LNCAP (cell line): ENCODE results near the gene FLT3.

Experiments used
- TF ChIP-seq, protein P1 (sequence below): fragments of 450-650 bp; IDR thresholded peaks from 2 replicates; pipeline ENCODE4 v1.5.1; 2017; ENCODE audit warnings: mild to moderate bottlenecking

The FLT3 gene

DNA sequence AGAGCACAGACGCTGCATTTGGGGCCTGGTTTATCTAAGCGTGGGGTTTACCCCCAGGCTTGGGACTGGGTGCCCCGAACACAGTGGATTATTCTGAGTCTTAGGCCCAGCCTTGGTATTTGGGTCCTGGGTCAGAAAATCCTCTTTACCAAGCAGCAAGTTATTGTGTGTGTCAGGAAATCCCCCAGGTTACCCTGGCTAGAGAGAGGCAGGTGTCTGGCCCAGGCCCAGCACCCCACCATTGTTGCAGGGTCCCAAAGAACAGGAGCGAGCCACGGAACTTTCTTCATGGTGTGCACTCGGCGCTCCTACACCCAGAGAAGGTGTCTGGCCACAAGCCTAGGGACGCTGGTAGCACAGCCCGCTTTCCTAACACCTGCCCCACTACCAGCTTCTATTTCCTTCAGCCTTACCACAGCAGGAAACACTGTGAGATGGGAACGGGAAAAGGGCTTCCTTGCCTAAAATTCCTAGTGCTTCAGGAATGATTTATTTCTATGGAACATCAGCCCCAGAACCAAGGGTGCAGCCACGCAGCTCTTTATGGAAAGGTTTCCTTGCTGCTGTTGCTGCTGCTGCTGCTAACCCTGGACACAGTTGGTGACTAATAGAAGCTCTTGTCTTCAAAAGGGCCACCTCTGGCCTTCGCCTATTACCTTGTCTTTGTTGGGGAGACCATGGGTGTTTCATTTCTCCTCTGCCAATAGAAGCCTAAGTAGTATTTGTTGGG, 123.8 kb downstream of the FLT3 start:
- TF ChIP-seq, protein P1, sequence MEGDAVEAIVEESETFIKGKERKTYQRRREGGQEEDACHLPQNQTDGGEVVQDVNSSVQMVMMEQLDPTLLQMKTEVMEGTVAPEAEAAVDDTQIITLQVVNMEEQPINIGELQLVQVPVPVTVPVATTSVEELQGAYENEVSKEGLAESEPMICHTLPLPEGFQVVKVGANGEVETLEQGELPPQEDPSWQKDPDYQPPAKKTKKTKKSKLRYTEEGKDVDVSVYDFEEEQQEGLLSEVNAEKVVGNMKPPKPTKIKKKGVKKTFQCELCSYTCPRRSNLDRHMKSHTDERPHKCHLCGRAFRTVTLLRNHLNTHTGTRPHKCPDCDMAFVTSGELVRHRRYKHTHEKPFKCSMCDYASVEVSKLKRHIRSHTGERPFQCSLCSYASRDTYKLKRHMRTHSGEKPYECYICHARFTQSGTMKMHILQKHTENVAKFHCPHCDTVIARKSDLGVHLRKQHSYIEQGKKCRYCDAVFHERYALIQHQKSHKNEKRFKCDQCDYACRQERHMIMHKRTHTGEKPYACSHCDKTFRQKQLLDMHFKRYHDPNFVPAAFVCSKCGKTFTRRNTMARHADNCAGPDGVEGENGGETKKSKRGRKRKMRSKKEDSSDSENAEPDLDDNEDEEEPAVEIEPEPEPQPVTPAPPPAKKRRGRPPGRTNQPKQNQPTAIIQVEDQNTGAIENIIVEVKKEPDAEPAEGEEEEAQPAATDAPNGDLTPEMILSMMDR: no peak

DNA sequence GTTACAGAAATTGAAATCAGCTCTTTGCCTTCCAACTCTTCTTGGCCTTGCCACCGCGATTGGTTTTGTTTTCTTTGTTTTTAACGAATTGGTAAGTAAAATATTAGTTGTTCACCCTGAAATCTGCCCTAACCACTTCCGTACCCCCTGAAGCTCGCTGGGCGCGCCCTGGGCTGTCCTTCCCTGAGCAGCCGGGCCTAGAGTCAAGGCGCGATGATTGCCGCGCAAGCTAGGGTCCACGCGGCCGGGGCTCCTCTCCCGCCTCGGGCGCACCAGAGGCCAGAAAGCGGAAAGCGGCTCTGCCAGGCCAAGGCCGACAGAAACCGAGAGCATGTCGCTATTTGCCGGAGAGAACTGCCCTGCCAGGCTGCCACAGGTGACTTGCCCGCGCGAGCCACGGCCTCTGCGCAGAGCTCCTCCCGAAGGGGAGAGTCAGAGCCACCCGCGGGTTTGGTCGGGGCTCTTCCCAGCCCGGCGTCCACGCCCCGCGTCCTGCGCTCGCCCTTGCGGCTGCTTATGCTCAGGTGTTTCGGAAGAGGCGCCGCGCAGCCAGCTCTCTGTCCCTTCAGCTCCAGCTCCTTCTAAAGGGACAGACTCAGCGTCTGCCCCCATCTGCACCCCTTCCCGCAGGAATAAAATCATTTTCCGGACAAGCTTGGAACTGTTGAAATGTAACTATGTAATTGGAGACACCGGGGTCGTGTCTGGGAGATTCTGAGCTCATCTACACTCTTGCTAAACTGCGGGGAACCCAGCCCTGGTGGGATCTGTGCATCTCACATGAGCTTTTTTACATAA, 124.6 kb downstream of the FLT3 start:
- TF ChIP-seq, protein P1: no peak

GRCh38 chr13:27973961-27974662, 126.3 kb downstream of the FLT3 start:
- TF ChIP-seq, protein P1: no peak

DNA sequence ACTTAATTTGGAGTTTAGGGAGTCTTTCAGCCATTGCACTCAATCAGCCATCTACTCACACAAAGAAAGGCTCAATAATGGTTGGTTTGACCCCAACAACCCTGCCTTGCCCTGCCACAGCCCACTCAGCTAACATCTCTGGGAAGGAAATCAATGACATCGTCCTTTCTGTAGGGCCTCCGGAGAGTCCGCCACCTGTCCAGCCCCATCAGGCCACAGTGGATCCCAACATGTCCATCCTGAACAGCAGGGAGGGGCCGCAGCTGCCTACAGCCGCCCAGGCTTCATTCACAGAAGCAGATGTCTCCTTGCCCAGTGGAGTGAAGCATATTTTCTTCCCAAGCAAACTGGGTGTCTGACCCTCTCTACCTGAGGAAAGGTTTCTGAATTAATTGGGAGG, 127.1 kb downstream of the FLT3 start:
- TF ChIP-seq, protein P1: no peak

DNA sequence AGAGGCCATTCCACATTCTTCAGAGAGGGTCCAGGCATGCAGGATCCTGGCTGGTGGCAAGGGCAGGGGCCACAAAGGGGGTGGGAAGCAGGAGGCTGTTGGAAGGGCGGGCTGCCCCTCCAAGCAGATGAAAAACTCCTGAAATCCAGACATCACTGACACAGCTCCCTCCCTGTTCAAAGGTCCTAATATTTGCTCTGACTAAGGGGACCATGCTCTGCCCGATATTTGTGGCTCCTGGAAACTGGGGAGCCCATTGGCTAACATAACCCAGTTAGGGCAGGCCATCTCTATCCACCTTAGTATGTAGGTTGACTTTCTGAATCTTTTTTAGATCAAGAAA, 127.9 kb downstream of the FLT3 start:
- TF ChIP-seq, protein P1: no peak

- TF ChIP-seq, protein P1: no peak
Observed at GRCh38 chr13:27971776-27972477, 128.4 kb downstream of the FLT3 start.

GRCh38 chr13:27971236-27971645, 129.1 kb downstream of the FLT3 start:
- TF ChIP-seq, protein P1: no peak
